K562 treated with DMSO at 1 percent for 48 hours (cell line): Measurements from ENCODE around the gene PDCD1. TPM values are rescaled to one million over a fixed set of nuclear protein-coding genes. Genes with fewer than 3 reads are reported as not detected.

Source experiments
- total RNA-seq: library from RNA; unstranded; fragments of 300-600 nt; gene quantifications from 2 replicates; pipeline ENCODE4 v1.2.3, GENCODE V29; 2022; ENCODE audit warnings: low replicate concordance; ENCODE audit errors: extremely low read depth

Gene PDCD1
- total RNA-seq, result not detected in 2 replicates

GRCh38 chr2:241858206-241859016, at the start of gene PDCD1:
PDCD1 (minus strand) TSS chr2:241858894; CDS start chr2:241858838, 56 bp downstream.

GRCh38 chr2:241869087-241869961, 10.6 kb upstream of the PDCD1 start, which contains the start of gene RTP5:
RTP5 (plus strand) TSS chr2:241869729; CDS start chr2:241869757, 28 bp downstream.

GRCh38 chr2:241808721-241809382, 49.8 kb downstream of the PDCD1 start, which contains the start of gene NEU4:
NEU4 (plus strand) TSS chr2:241809193; CDS start chr2:241814485, 5,292 bp downstream.

Other genes with a start within 250 kb of the PDCD1 start
- gene THAP4, start 221.7 kb downstream of the PDCD1 start, total RNA-seq, result 613 TPM in 1 of 2 replicates, not detected in the other
- gene ATG4B, start 221.2 kb downstream of the PDCD1 start, total RNA-seq, result not detected in 2 replicates
- gene DTYMK, start 172.1 kb downstream of the PDCD1 start, total RNA-seq, result not detected in 2 replicates
- gene ING5, start 156.9 kb downstream of the PDCD1 start, total RNA-seq, result not detected in 2 replicates
- not detected in 2 replicates for gene D2HGDH, start 124.3 kb downstream of the PDCD1 start, total RNA-seq
- not detected in 2 replicates for gene GAL3ST2, start 82.1 kb downstream of the PDCD1 start, total RNA-seq
- not detected in 2 replicates for gene NEU4, start 49.7 kb downstream of the PDCD1 start, total RNA-seq
- not detected in 2 replicates for gene RTP5, start 10.8 kb upstream of the PDCD1 start, total RNA-seq